CD4-positive, alpha-beta T cell treated with Interleukin-1 beta for 1 hour (primary cell): Measurements from ENCODE around the gene GCNA.

Experiments
- DNase-seq, 2 donors: peaks; one replicate each; pipeline ENCODE4 v3.0.0-alpha.2; 2020 to 2022

GCNA gene

GRCh38 chrX:71650333-71650969 lies 72.2 kb downstream of the GCNA start:
- DNase-seq, result peak in 1 of 2 donors; percentile 47

- DNase-seq, result peak; percentile 38 to 65
These were observed 74.2 kb downstream of the GCNA start for GRCh38 chrX:71652405-71652804.

- no peak for DNase-seq
These were observed 75.1 kb downstream of the GCNA start for GRCh38 chrX:71653344-71653743.

- no peak for DNase-seq
These were observed 79.0 kb downstream of the GCNA start for GRCh38 chrX:71657267-71657666.

- DNase-seq, result no peak
These were observed 81.1 kb downstream of the GCNA start for GRCh38 chrX:71659342-71659741.

GRCh38 chrX:71659959-71660358 lies 81.7 kb downstream of the GCNA start:
- no peak for DNase-seq

GRCh38 chrX:71660562-71661416 lies 82.6 kb downstream of the GCNA start:
- no peak for DNase-seq

- DNase-seq, result no peak
These were observed 83.7 kb downstream of the GCNA start for GRCh38 chrX:71661919-71662318.

- DNase-seq, result peak in 1 of 2 donors; percentile 6
These were observed 84.4 kb downstream of the GCNA start for GRCh38 chrX:71662654-71663053.
